Stimulated activated naive CD8-positive, alpha-beta T cell treated with anti-CD3 and anti-CD28 coated beads, Interleukin-15, amount 100 ng/mL, for 72 hours (primary cell): ENCODE results near the gene MRPL12.

Source experiments
- ATAC-seq: fragments of 150-1000 bp; cut with Tn5 transposase; 2 replicates; pipeline ENCODE4 v1.10.0; 2021; ENCODE audit warnings: mild to moderate bottlenecking, moderate library complexity
- DNase-seq, 2 donors: peaks; one replicate each; pipeline ENCODE4 v3.0.0; 2021 to 2022
- H3K27ac Mint-ChIP-seq, 2 donors: one replicate each; pipeline ENCODE4 v1.8.0; 2022; ENCODE audit warnings: mild to moderate bottlenecking in 2 of 2, mixed read lengths in 2 of 2, moderate library complexity in 2 of 2
- H3K27me3 Mint-ChIP-seq: one replicate; pipeline ENCODE4 v1.8.0; 2022; ENCODE audit warnings: mixed read lengths
- H3K4me1 Mint-ChIP-seq: one replicate; pipeline ENCODE4 v1.8.0; 2022; ENCODE audit warnings: mild to moderate bottlenecking, mixed read lengths
- H3K4me3 Mint-ChIP-seq, 2 donors: one replicate each; pipeline ENCODE4 v1.8.0; 2022; ENCODE audit warnings: mild to moderate bottlenecking in 2 of 2, mixed read lengths in 2 of 2, moderate library complexity in 1 of 2
- H3K9me3 Mint-ChIP-seq, 2 donors: one replicate each; pipeline ENCODE4 v1.8.0; 2022; ENCODE audit warnings: mixed read lengths in 2 of 2

Gene MRPL12

GRCh38 chr17:81702934-81703746, at the start of gene MRPL12:
MRPL12 (plus strand) TSS chr17:81703367; CDS start chr17:81703502, 135 bp downstream.
- Mint-ChIP-seq H3K4me1 (peaks cover 61% of the 10 kb centered on the region), H3K27me3 (no peaks in the 10 kb centered on the region), H3K9me3 (no peaks in the 10 kb centered on the region), H3K27ac (peak within 1 kb of the TSS; percentile 98 to 99), H3K4me3 (peak within 1 kb of the TSS; percentile 94 to 97)
- DNase-seq (peak; percentile 85 to 89), ATAC-seq (peak; percentile 92)

GRCh38 chr17:81655378-81656117, 47.6 kb upstream of the MRPL12 start:
- H3K4me1 Mint-ChIP-seq: peaks cover 40% of the 10 kb centered on the region
- ATAC-seq (no peak), DNase-seq (no peak)
- no peak overlapping the region for H3K4me3 Mint-ChIP-seq
- H3K27ac Mint-ChIP-seq: no peak overlapping the region
- peaks cover 17% of the 10 kb centered on the region for H3K27me3 Mint-ChIP-seq
- no peaks in the 10 kb centered on the region for H3K9me3 Mint-ChIP-seq

GRCh38 chr17:81656118-81656743, 46.9 kb upstream of the MRPL12 start, which contains the start of gene PDE6G:
PDE6G (minus strand) TSS chr17:81656542; CDS start chr17:81653305, 3,237 bp downstream.
- Mint-ChIP-seq H3K4me3 (no peak within 1 kb of the TSS), H3K27me3 (peaks cover 10% of the 10 kb centered on the region), H3K4me1 (peaks cover 40% of the 10 kb centered on the region), H3K9me3 (no peaks in the 10 kb centered on the region), H3K27ac (peak within 1 kb of the TSS in 1 of 2 donors; percentile 74)
- DNase-seq (no peak), ATAC-seq (no peak)

GRCh38 chr17:81656835-81657234, 46.3 kb upstream of the MRPL12 start:
- Mint-ChIP-seq H3K4me3 (no peak overlapping the region), H3K27ac (peak overlapping the region in 1 of 2 donors; percentile 74), H3K27me3 (peaks cover 4% of the 10 kb centered on the region), H3K9me3 (no peaks in the 10 kb centered on the region), H3K4me1 (peaks cover 37% of the 10 kb centered on the region)
- no peak for DNase-seq
- ATAC-seq: no peak

- Mint-ChIP-seq H3K9me3 (no peaks in the 10 kb centered on the region), H3K4me3 (no peak overlapping the region)
- no peak for DNase-seq
Observed at GRCh38 chr17:81659038-81659437, 44.1 kb upstream of the MRPL12 start.

GRCh38 chr17:81660441-81660840, 42.7 kb upstream of the MRPL12 start:
- H3K27me3 Mint-ChIP-seq: no peaks in the 10 kb centered on the region
- no peak overlapping the region for H3K27ac Mint-ChIP-seq
- H3K4me1 Mint-ChIP-seq: peaks cover 45% of the 10 kb centered on the region
- H3K9me3 Mint-ChIP-seq: no peaks in the 10 kb centered on the region
- no peak for ATAC-seq
- DNase-seq: no peak
- no peak overlapping the region for H3K4me3 Mint-ChIP-seq

More at GRCh38 chr17:81659038-81659437, 44.1 kb upstream of the MRPL12 start:
- H3K27me3 Mint-ChIP-seq: no peaks in the 10 kb centered on the region
- H3K4me1 Mint-ChIP-seq: peaks cover 35% of the 10 kb centered on the region
- H3K27ac Mint-ChIP-seq: peak overlapping the region in 1 of 2 donors; percentile 33
- ATAC-seq: no peak

GRCh38 chr17:81662002-81662401, 41.2 kb upstream of the MRPL12 start:
- DNase-seq: no peak
- H3K4me1 Mint-ChIP-seq: peaks cover 46% of the 10 kb centered on the region
- no peak overlapping the region for H3K27ac Mint-ChIP-seq
- H3K4me3 Mint-ChIP-seq: no peak overlapping the region
- no peaks in the 10 kb centered on the region for H3K9me3 Mint-ChIP-seq
- no peaks in the 10 kb centered on the region for H3K27me3 Mint-ChIP-seq
- no peak for ATAC-seq

GRCh38 chr17:81664051-81664470, 39.1 kb upstream of the MRPL12 start:
- Mint-ChIP-seq H3K27ac (peak overlapping the region in 1 of 2 donors; percentile 86), H3K4me1 (peaks cover 62% of the 10 kb centered on the region), H3K4me3 (peak overlapping the region; percentile 50 to 55), H3K9me3 (no peaks in the 10 kb centered on the region), H3K27me3 (no peaks in the 10 kb centered on the region)
- ATAC-seq (no peak), DNase-seq (no peak)

GRCh38 chr17:81665205-81666091, 37.7 kb upstream of the MRPL12 start:
- peak; percentile 35 to 61 for DNase-seq
- no peaks in the 10 kb centered on the region for H3K9me3 Mint-ChIP-seq
- peak; percentile 58 for ATAC-seq
- peak overlapping the region; percentile 85 to 94 for H3K27ac Mint-ChIP-seq
- peaks cover 73% of the 10 kb centered on the region for H3K4me1 Mint-ChIP-seq
- peak overlapping the region; percentile 92 to 97 for H3K4me3 Mint-ChIP-seq
- no peaks in the 10 kb centered on the region for H3K27me3 Mint-ChIP-seq

GRCh38 chr17:81666092-81666341, 37.1 kb upstream of the MRPL12 start:
- no peak for DNase-seq
- ATAC-seq: no peak
- H3K4me1 Mint-ChIP-seq: peaks cover 73% of the 10 kb centered on the region

GRCh38 chr17:81666342-81667191, 36.6 kb upstream of the MRPL12 start, which contains the start of the genes CCDC137 and OXLD1:
CCDC137 (plus strand) TSS chr17:81666737; CDS start chr17:81666767, 30 bp downstream.
OXLD1 (minus strand) TSS chr17:81666605; CDS start chr17:81666577, 28 bp downstream.
- Mint-ChIP-seq H3K4me1 (peaks cover 73% of the 10 kb centered on the region), H3K27me3 (no peaks in the 10 kb centered on the region), H3K4me3 (peak within 1 kb of the TSS; percentile 92 to 97), H3K9me3 (no peaks in the 10 kb centered on the region), H3K27ac (peak within 1 kb of the TSS; percentile 94 to 98)
- peak; percentile 90 to 95 for DNase-seq
- peak; percentile 95 for ATAC-seq

More at GRCh38 chr17:81666092-81666341, 37.1 kb upstream of the MRPL12 start:
- Mint-ChIP-seq H3K9me3 (no peaks in the 10 kb centered on the region), H3K4me3 (peak overlapping the region; percentile 92 to 97), H3K27me3 (no peaks in the 10 kb centered on the region), H3K27ac (peak overlapping the region; percentile 85 to 94)

- peak overlapping the region; percentile 15 to 87 for H3K27ac Mint-ChIP-seq
Observed at GRCh38 chr17:81667754-81668153, 35.4 kb upstream of the MRPL12 start.

GRCh38 chr17:81672504-81672903, 30.7 kb upstream of the MRPL12 start:
- H3K4me1 Mint-ChIP-seq: peaks cover 50% of the 10 kb centered on the region
- H3K4me3 Mint-ChIP-seq: no peak overlapping the region
- H3K9me3 Mint-ChIP-seq: no peaks in the 10 kb centered on the region
- no peaks in the 10 kb centered on the region for H3K27me3 Mint-ChIP-seq
- H3K27ac Mint-ChIP-seq: no peak overlapping the region
- DNase-seq (no peak), ATAC-seq (no peak)

More at GRCh38 chr17:81667754-81668153, 35.4 kb upstream of the MRPL12 start:
- Mint-ChIP-seq H3K9me3 (no peaks in the 10 kb centered on the region), H3K27me3 (no peaks in the 10 kb centered on the region), H3K4me1 (peaks cover 76% of the 10 kb centered on the region), H3K4me3 (peak overlapping the region; percentile 92 to 97)
- ATAC-seq (no peak), DNase-seq (no peak)

- DNase-seq: no peak
Observed at GRCh38 chr17:81672954-81673353, 30.2 kb upstream of the MRPL12 start.

More at GRCh38 chr17:81672954-81673353, 30.2 kb upstream of the MRPL12 start:
- H3K27ac Mint-ChIP-seq: no peak overlapping the region
- no peak overlapping the region for H3K4me3 Mint-ChIP-seq
- no peak for ATAC-seq
- peaks cover 46% of the 10 kb centered on the region for H3K4me1 Mint-ChIP-seq
- H3K27me3 Mint-ChIP-seq: no peaks in the 10 kb centered on the region
- no peaks in the 10 kb centered on the region for H3K9me3 Mint-ChIP-seq
